Cortex of kidney (tissue), 1 donor: ENCODE results near the gene KMT2C.

Experiments used
- DNase-seq: peaks from one replicate; lab custom pipeline; 2025; lab: John Stamatoyannopoulos, UW

Gene KMT2C

GRCh38 chr7:152108359-152108758 lies 327.4 kb downstream of the KMT2C start:
- no peak for DNase-seq

GRCh38 chr7:152107945-152108344 lies 327.9 kb downstream of the KMT2C start:
- DNase-seq: no peak

- no peak for DNase-seq
Observed at GRCh38 chr7:152106990-152107389, 328.8 kb downstream of the KMT2C start.

- DNase-seq: no peak
Observed at GRCh38 chr7:152105205-152105604, 330.6 kb downstream of the KMT2C start.

GRCh38 chr7:152103691-152104090 lies 332.1 kb downstream of the KMT2C start:
- no peak for DNase-seq

DNA sequence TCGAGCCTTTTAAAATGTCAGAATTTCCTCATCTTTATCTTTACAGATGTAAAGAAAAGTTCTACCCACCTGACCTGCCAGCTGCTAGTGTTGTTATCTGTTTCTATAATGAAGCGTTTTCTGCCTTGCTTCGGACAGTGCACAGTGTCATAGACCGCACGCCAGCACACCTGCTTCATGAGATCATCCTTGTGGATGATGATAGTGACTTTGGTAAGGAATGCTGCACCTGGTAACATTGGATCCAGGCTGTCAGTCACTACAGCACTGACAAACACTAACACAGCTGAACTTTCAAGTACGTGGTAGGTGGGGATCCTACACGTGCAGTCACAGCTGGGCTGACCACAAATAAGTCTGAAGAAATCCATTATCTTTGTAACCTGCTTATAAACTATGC lies 332.7 kb downstream of the KMT2C start:
- DNase-seq: no peak

DNA sequence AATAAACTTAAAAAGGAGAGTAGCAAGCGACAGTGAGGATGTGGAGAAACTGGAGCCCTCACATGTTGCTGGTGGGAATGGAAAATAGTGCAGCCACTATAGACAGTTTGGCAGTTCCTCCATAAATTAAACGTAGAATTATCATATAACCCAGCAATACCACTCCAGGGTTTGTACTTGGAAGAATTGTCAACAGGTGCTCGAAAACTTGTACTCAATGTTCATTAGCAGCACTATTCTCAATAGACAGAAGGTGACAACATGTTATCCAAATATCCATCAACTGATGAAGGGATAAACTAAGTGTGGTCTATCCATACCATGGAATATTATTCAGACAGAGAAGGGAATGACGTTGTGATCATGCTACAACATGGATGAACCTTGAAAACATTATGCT lies 338.5 kb downstream of the KMT2C start:
- no peak for DNase-seq

DNA sequence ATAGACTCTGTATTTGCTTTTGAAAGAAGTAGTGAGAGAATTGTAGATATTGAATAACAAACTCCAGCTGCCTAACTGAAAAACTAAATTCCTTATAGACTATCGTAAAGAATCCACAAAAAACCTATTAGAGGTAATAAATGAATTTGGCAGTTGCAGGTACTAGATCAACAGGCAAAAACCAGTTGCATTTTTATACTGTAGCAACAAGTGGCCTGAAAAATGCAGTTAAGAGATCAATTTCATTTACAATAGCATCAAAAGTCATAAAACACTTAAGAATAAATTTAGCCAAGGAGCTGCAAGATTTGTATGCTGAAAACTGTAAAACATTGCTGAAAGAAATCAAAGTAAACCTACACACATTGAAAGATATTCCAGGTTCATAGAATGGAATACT lies 340.0 kb downstream of the KMT2C start:
- no peak for DNase-seq

DNA sequence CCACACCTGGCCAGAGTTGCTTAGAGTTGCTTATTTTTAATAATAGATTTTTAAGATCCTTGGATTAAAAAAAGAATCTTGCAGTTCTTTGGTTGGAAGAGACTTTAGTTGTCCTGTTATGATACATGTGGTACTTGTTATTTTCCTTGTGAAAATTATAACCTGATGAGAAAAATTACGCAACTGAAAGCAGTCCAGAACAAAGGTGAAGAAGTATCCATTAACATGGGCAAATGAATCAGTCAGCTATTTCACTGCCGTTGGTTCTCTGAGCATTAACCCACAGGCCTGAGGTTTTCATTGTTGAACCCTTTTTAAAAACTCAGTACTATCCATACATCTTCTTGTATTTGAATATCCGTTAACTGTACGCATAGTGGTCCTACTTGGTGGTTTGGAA lies 342.1 kb downstream of the KMT2C start:
- DNase-seq: no peak

GRCh38 chr7:152090747-152091146 lies 345.1 kb downstream of the KMT2C start:
- DNase-seq: no peak

DNA sequence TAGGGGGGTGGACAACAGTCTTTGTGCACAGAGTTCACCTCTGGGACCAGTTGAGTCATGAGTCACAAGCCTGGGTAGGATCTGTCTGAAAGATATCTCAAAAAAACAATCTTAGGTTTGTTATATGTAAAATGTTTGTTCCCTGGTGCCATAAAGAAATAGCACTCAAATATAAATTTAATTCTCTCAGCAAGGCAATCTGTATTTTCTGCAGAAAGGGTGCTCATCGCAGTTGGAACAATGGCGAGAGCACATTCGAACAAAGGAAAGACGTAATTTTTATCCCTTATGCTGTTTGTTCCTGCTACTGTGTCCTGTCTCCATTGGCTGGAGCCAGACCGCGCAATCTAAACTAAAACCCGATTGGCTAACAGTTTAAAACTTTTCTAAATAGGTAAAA lies 346.6 kb downstream of the KMT2C start:
- DNase-seq: no peak

DNA sequence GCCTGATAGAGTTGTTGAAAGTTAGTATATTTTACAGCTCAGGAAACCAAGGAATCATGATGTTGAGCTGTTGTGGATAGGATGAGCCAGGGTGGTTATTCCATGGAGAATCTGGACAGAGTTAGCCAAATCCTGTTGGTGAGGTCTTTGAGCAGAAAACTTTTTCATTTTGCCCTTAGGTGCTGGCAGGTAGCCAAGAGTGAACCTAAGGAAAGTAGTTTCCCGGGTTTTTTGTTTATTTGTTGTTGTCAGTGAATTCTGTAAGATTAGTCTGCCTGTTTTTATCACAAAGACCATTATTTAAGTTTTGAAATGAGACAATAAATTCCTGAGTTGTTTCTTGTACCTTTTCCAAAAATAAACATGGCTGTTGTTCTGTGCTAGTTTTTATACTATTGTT lies 349.3 kb downstream of the KMT2C start:
- no peak for DNase-seq

GRCh38 chr7:152085131-152085530 lies 350.7 kb downstream of the KMT2C start:
- DNase-seq: no peak
